MM.1S (cell line): ENCODE measurements around the gene DNER.
"Not testable (repeated sequence)": the region's sequence is repeated elsewhere in the genome, so short reads cannot be mapped to it uniquely, and the experiment has no call there.

Source experiments
- DNase-seq: peaks from one replicate; pipeline ENCODE4 v3.0.0-alpha.2; 2015
- H2AFZ ChIP-seq: fragments of 300-600 bp; sonication (generic); 2 replicates; pipeline ENCODE4 v1.6.0; 2016; ENCODE audit warnings: antibody characterized with exemption, low read length
- H3F3A ChIP-seq: fragments of 300-600 bp; sonication (generic); 2 replicates; pipeline ENCODE4 v1.6.1; 2016; ENCODE audit warnings: mild to moderate bottlenecking, antibody characterized with exemption, low read length, moderate library complexity, mixed read lengths; ENCODE audit not compliant: insufficient read depth
- H3K27ac ChIP-seq: fragments of 300-600 bp; sonication (generic); 2 replicates; pipeline ENCODE4 v1.5.1; 2016; ENCODE audit warnings: mild to moderate bottlenecking, low read length
- H3K27me3 ChIP-seq: fragments of 300-600 bp; sonication (generic); replicated peaks from 2 replicates; pipeline ENCODE4 v1.6.0; 2016; ENCODE audit warnings: low read length; ENCODE audit not compliant: insufficient read depth
- H3K36me3 ChIP-seq: fragments of 300-600 bp; sonication (generic); replicated peaks from 2 replicates; pipeline ENCODE4 v1.6.1; 2016; ENCODE audit warnings: mild to moderate bottlenecking, low read length, mixed read lengths; ENCODE audit not compliant: insufficient read depth
- H3K4me1 ChIP-seq: fragments of 300-600 bp; sonication (generic); 2 replicates; pipeline ENCODE4 v1.6.1; 2016; ENCODE audit warnings: low read length, mixed read lengths
- H3K4me2 ChIP-seq: fragments of 300-600 bp; sonication (generic); 2 replicates; pipeline ENCODE4 v1.6.0; 2016; ENCODE audit warnings: low read depth, low read length
- H3K4me3 ChIP-seq: fragments of 300-600 bp; sonication (generic); 2 replicates; pipeline ENCODE4 v1.5.1; 2016; ENCODE audit warnings: low read length, mixed read lengths
- H3K79me2 ChIP-seq: fragments of 300-600 bp; sonication (generic); 2 replicates; pipeline ENCODE4 v1.6.1; 2016; ENCODE audit warnings: mixed run types, low read length, mixed read lengths
- H3K9ac ChIP-seq: fragments of 300-600 bp; sonication (generic); 2 replicates; pipeline ENCODE4 v1.6.1; 2016; ENCODE audit warnings: low read length, mixed read lengths
- H3K9me2 ChIP-seq: fragments of 300-600 bp; sonication (generic); replicated peaks from 2 replicates; pipeline ENCODE4 v1.6.1; 2016; ENCODE audit warnings: mild to moderate bottlenecking, low read length, mixed read lengths; ENCODE audit not compliant: insufficient read depth
- H3K9me3 ChIP-seq: fragments of 300-600 bp; sonication (generic); replicated peaks from 2 replicates; pipeline ENCODE4 v1.6.1; 2016; ENCODE audit warnings: mild to moderate bottlenecking, low read length, mixed read lengths; ENCODE audit not compliant: insufficient read depth
- H4K20me1 ChIP-seq: fragments of 300-600 bp; sonication (generic); 2 replicates; pipeline ENCODE4 v1.6.1; 2016; ENCODE audit warnings: mild to moderate bottlenecking, low read length, moderate library complexity, mixed read lengths; ENCODE audit not compliant: insufficient read depth
- CTCF ChIP-seq: fragments of 300-600 bp; sonication (generic); IDR thresholded peaks from 2 replicates; pipeline ENCODE4 v1.5.1; 2016; ENCODE audit warnings: antibody characterized with exemption, low read length, mixed read lengths
- EZH2 ChIP-seq: fragments of 300-600 bp; sonication (generic); optimal IDR thresholded peaks from 2 replicates; pipeline ENCODE3; 2017; ENCODE audit warnings: low read depth, mild to moderate bottlenecking, antibody characterized with exemption, low read length, mixed read lengths
- EZH2phosphoT487 ChIP-seq: fragments of 300-600 bp; sonication (generic); IDR thresholded peaks from 2 replicates; pipeline ENCODE4 v1.6.1; 2018; ENCODE audit warnings: antibody characterized with exemption, low read length

DNER gene

GRCh38 chr2:229620289-229620688 lies 94.1 kb downstream of the DNER start:
- no peaks in the 10 kb centered on the region for H3F3A ChIP-seq
- no peak overlapping the region for H3K27ac ChIP-seq
- TF ChIP-seq EZH2 (no peak), EZH2phosphoT487 (no peak)
- no peaks in the 10 kb centered on the region for H3K79me2 ChIP-seq
- no peak for DNase-seq
- no peaks in the 10 kb centered on the region for H3K36me3 ChIP-seq
- H3K4me1 ChIP-seq, result no peaks in the 10 kb centered on the region
- no peak overlapping the region for H3K4me2 ChIP-seq
- no peaks in the 10 kb centered on the region for H3K9me2 ChIP-seq
- H4K20me1 ChIP-seq, result no peaks in the 10 kb centered on the region
- H3K9ac ChIP-seq, result no peak overlapping the region
- no peaks in the 10 kb centered on the region for H3K27me3 ChIP-seq
- H3K9me3 ChIP-seq, result no peaks in the 10 kb centered on the region
- no peak overlapping the region for H2AFZ ChIP-seq
- no peak overlapping the region for H3K4me3 ChIP-seq

GRCh38 chr2:229616433-229616832 lies 97.9 kb downstream of the DNER start:
- Histone ChIP-seq H3K4me1 (no peaks in the 10 kb centered on the region), H3K4me3 (no peak overlapping the region), H3K79me2 (no peaks in the 10 kb centered on the region), H3K4me2 (no peak overlapping the region), H3K9ac (no peak overlapping the region), H3K9me2 (no peaks in the 10 kb centered on the region), H4K20me1 (no peaks in the 10 kb centered on the region), H2AFZ (no peak overlapping the region), H3K36me3 (no peaks in the 10 kb centered on the region), H3K27ac (no peak overlapping the region), H3F3A (no peaks in the 10 kb centered on the region), H3K9me3 (no peaks in the 10 kb centered on the region), H3K27me3 (no peaks in the 10 kb centered on the region)
- DNase-seq, result no peak
- TF ChIP-seq CTCF (no peak), EZH2 (no peak), EZH2phosphoT487 (no peak)

DNA sequence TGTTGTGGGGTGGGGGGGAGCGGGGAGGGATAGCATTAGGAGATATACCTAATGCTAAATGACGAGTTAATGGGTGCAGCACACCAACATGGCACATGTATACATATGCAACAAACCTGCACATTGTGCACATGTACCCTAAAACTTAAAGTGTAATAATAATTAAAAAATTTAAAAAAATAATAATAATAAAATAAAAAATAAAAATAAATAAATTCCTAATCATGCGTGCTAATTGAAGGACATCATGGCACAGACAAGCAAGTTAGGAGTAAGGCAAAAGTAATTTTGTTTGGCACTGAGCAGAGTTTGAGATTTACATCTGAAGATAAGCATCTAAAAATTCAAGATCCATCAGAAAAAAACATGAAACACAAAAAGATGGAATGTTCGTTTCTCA lies 100.3 kb downstream of the DNER start:
- not testable (repeated sequence) for H3K9me3 ChIP-seq, H3K9me2 ChIP-seq, H3K27me3 ChIP-seq, H2AFZ ChIP-seq, H4K20me1 ChIP-seq, DNase-seq, H3K4me3 ChIP-seq, H3K27ac ChIP-seq, H3K36me3 ChIP-seq, H3F3A ChIP-seq, H3K9ac ChIP-seq, H3K4me1 ChIP-seq, H3K4me2 ChIP-seq, H3K79me2 ChIP-seq

GRCh38 chr2:229612384-229612971 lies 101.9 kb downstream of the DNER start:
- no peak for DNase-seq
- no peaks in the 10 kb centered on the region for H4K20me1 ChIP-seq
- no peak for TF ChIP-seq EZH2
- TF ChIP-seq CTCF, result no peak
- no peak for TF ChIP-seq EZH2phosphoT487

More at GRCh38 chr2:229612384-229612971, 101.9 kb downstream of the DNER start:
- H3K4me3 ChIP-seq, result no peak overlapping the region
- no peaks in the 10 kb centered on the region for H3F3A ChIP-seq
- no peaks in the 10 kb centered on the region for H3K9me2 ChIP-seq
- no peak overlapping the region for H3K4me2 ChIP-seq
- H3K27ac ChIP-seq, result no peak overlapping the region
- no peaks in the 10 kb centered on the region for H3K9me3 ChIP-seq
- H3K36me3 ChIP-seq, result no peaks in the 10 kb centered on the region
- H2AFZ ChIP-seq, result no peak overlapping the region
- no peaks in the 10 kb centered on the region for H3K4me1 ChIP-seq
- H3K79me2 ChIP-seq, result no peaks in the 10 kb centered on the region
- no peaks in the 10 kb centered on the region for H3K27me3 ChIP-seq
- H3K9ac ChIP-seq, result no peak overlapping the region
